Left lung (tissue), 10 donors: ENCODE results near the gene GRAP2. TPM values are rescaled to one million over a fixed set of nuclear protein-coding genes. Genes with fewer than 3 reads are reported as not detected.
"Not testable (repeated sequence)": the region's sequence is repeated elsewhere in the genome, so short reads cannot be mapped to it uniquely, and the experiment has no call there.

Source experiments
- ATAC-seq: fragments of 200-7000 bp; cut with Tn5 transposase; one replicate; pipeline ENCODE4 v1.9.1; 2020; ENCODE audit warnings: moderate library complexity
- DNase-seq, 4 donors: peaks; one replicate each; pipeline ENCODE4 v3.0.0-alpha.2; 2013 to 2020
- H3K27ac ChIP-seq, 2 donors: fragments of 200-600 bp; sonication (generic) in 1 of 2; one replicate each; pipeline versions ENCODE4 v1.5.0 to v1.8.0; 2020 to 2021
- H3K27me3 ChIP-seq, 2 donors: fragments of 200-600 bp; sonication (generic) in 1 of 2; one replicate each; pipeline versions ENCODE4 v1.5.0 to v1.8.0; 2020 to 2021
- H3K36me3 ChIP-seq, 2 donors: fragments of 200-600 bp; sonication (generic) in 1 of 2; one replicate each; pipeline versions ENCODE4 v1.5.0 to v1.8.0; 2020 to 2021
- H3K4me1 ChIP-seq, 2 donors: fragments of 200-600 bp; one replicate each; pipeline ENCODE4 v1.8.0; 2021
- H3K4me3 ChIP-seq, 2 donors: fragments of 200-600 bp; sonication (generic) in 1 of 2; one replicate each; pipeline versions ENCODE4 v1.5.0 to v1.8.0; 2020 to 2021; ENCODE audit warnings: mild to moderate bottlenecking in 1 of 2
- H3K9me3 ChIP-seq, 2 donors: fragments of 200-600 bp; sonication (generic) in 1 of 2; one replicate each; pipeline versions ENCODE4 v1.5.0 to v1.8.0; 2020 to 2021
- CTCF ChIP-seq, 2 donors: fragments of 200-600 bp; sonication (generic) in 1 of 2; IDR thresholded peaks; one replicate each; pipeline versions ENCODE4 v1.5.0 to v1.8.0; 2021; ENCODE audit warnings: antibody characterized with exemption in 2 of 2
- intact Hi-C, 2 donors: fragments of 100-400 bp; cut with DNase I; formaldehyde crosslinking; loops; one replicate each; pipeline versions ENCODE4 v1.11.2 to v1.14.2; 2022
- polyA plus RNA-seq, 6 donors: library from polyadenylated mRNA; unstranded; fragments of 120-200 nt; gene quantifications; one replicate each; pipeline ENCODE4 v1.2.1, GENCODE V29; 2013; ENCODE audit not compliant: insufficient read length in 6 of 6
- total RNA-seq, 2 donors: library from RNA; stranded (reverse); fragmentation: NEBNext Ultra II Directional; extraction: Animal tissue kit (Norgen Biotek cat#: 25700); gene quantifications; one replicate each; pipeline ENCODE4 v1.2.1, GENCODE V29; 2021
- donor health status: DM: no; HTN: yes; CAD: no.
- donor health status: DM: no; HTN: no; CAD: no.

The GRAP2 gene
- total and polyA plus RNA-seq, 8 donors = 1.5 to 3.4 (median 2.1) TPM

GRCh38 chr22:39873965-39874364 lies 26.9 kb upstream of the GRAP2 start:
- H3K36me3 ChIP-seq = no peaks in the 10 kb centered on the region
- no peak overlapping the region for H3K27ac ChIP-seq
- intact Hi-C loops = no loop called here
- H3K9me3 ChIP-seq = no peaks in the 10 kb centered on the region
- DNase-seq = no peak
- ATAC-seq = no peak
- no peak overlapping the region for H3K4me3 ChIP-seq
- H3K4me1 ChIP-seq = no peaks in the 10 kb centered on the region
- TF ChIP-seq CTCF (IDR thresholded peaks at IDR 0.05) = no peak
- H3K27me3 ChIP-seq = peaks cover 0 to 9% of the 10 kb centered on the region in 2 donors

GRCh38 chr22:39875176-39875885 lies 25.6 kb upstream of the GRAP2 start:
- H3K4me3 ChIP-seq, intact Hi-C loops, H3K9me3 ChIP-seq, ATAC-seq, H3K4me1 ChIP-seq, DNase-seq, H3K27ac ChIP-seq, H3K36me3 ChIP-seq, H3K27me3 ChIP-seq: not testable (repeated sequence)

- H3K4me1 ChIP-seq = no peaks in the 10 kb centered on the region
- DNase-seq (no peak), ATAC-seq (no peak)
- H3K4me3 ChIP-seq = no peak overlapping the region
- H3K27me3 ChIP-seq = peaks cover 0 to 9% of the 10 kb centered on the region in 2 donors
- intact Hi-C loops = no loop called here
- no peak overlapping the region for H3K27ac ChIP-seq
- H3K36me3 ChIP-seq = no peaks in the 10 kb centered on the region
- H3K9me3 ChIP-seq = no peaks in the 10 kb centered on the region
- no peak for TF ChIP-seq CTCF (IDR thresholded peaks at IDR 0.05)
These were observed 23.6 kb upstream of the GRAP2 start for GRCh38 chr22:39877079-39877845.

GRCh38 chr22:39880722-39881121 lies 20.2 kb upstream of the GRAP2 start:
- Histone ChIP-seq H3K4me1 (no peaks in the 10 kb centered on the region), H3K36me3 (no peaks in the 10 kb centered on the region), H3K27ac (no peak overlapping the region), H3K9me3 (no peaks in the 10 kb centered on the region), H3K27me3 (peaks cover 0 to 9% of the 10 kb centered on the region in 2 donors), H3K4me3 (no peak overlapping the region)
- DNase-seq (no peak), ATAC-seq (no peak)
- intact Hi-C loops = no loop called here
- TF ChIP-seq CTCF (IDR thresholded peaks at IDR 0.05) = no peak

GRCh38 chr22:39883057-39883456 lies 17.8 kb upstream of the GRAP2 start:
- Histone ChIP-seq H3K9me3 (no peaks in the 10 kb centered on the region), H3K4me3 (no peak overlapping the region), H3K4me1 (no peaks in the 10 kb centered on the region), H3K27ac (no peak overlapping the region), H3K27me3 (no peaks in the 10 kb centered on the region), H3K36me3 (no peaks in the 10 kb centered on the region)
- intact Hi-C loops = no loop called here
- TF ChIP-seq CTCF (IDR thresholded peaks at IDR 0.05) = no peak
- no peak for DNase-seq
- no peak for ATAC-seq

GRCh38 chr22:39889924-39890323 lies 11.0 kb upstream of the GRAP2 start:
- H3K9me3 ChIP-seq, ATAC-seq, intact Hi-C loops: not testable (repeated sequence)

More at GRCh38 chr22:39889924-39890323, 11.0 kb upstream of the GRAP2 start:
- H3K4me1 ChIP-seq, H3K27me3 ChIP-seq, H3K36me3 ChIP-seq, DNase-seq, H3K27ac ChIP-seq, H3K4me3 ChIP-seq: not testable (repeated sequence)
